AG04449 (cell line): ENCODE data around the gene NPAS3.
A peak's percentile ranks its signal among the peaks of the same experiment; 100 is the strongest.

Source experiments
- CTCF ChIA-PET: fragments of 350-600 bp; formaldehyde crosslinking; extraction: SDS; loops from one replicate; lab custom pipeline; 2021; ENCODE audit warnings: antibody characterized with exemption; lab: Yijun Ruan, JAX
- POLR2A ChIA-PET: fragments of 400-600, 350-600 bp; formaldehyde crosslinking; extraction: SDS; loops from one replicate; lab custom pipeline; 2020; ENCODE audit warnings: antibody characterized with exemption, inconsistent platforms; lab: Yijun Ruan, JAX
- DNase-seq: peaks from one replicate; pipeline ENCODE4 v3.0.0-alpha.2; 2010; ENCODE audit warnings: low read depth, low spot score
- H3K4me3 ChIP-seq: 2 replicates; pipeline ENCODE4 v1.5.1; 2011; ENCODE audit warnings: low read depth, mild to moderate bottlenecking, control low read depth, low read length
- CTCF ChIP-seq: IDR thresholded peaks from one replicate; pipeline ENCODE4 v1.5.1; 2011; ENCODE audit warnings: mild to moderate bottlenecking, moderate library complexity, low read length, control low read depth, inconsistent platforms; ENCODE audit not compliant: insufficient read depth; ENCODE audit errors: missing control alignments

Gene NPAS3

GRCh38 chr14:33390335-33390734, 451.7 kb downstream of the NPAS3 start:
- CTCF ChIA-PET: no interaction called here
- no peak overlapping the region for H3K4me3 ChIP-seq
- DNase-seq: no peak
- POLR2A ChIA-PET: no interaction called here
- no peak for TF ChIP-seq CTCF

- no peak for DNase-seq
- H3K4me3 ChIP-seq: no peak overlapping the region
- no peak for TF ChIP-seq CTCF
- CTCF ChIA-PET: no interaction called here
- POLR2A ChIA-PET: no interaction called here
These were observed 454.7 kb downstream of the NPAS3 start for GRCh38 chr14:33393231-33393894.

GRCh38 chr14:33393895-33394368, 455.3 kb downstream of the NPAS3 start:
- DNase-seq: no peak
- ChIA-PET POLR2A (no interaction called here), CTCF (no interaction called here)
- no peak for TF ChIP-seq CTCF
- H3K4me3 ChIP-seq: no peak overlapping the region

- no peak for TF ChIP-seq CTCF
- ChIA-PET POLR2A (no interaction called here), CTCF (no interaction called here)
These were observed 462.6 kb downstream of the NPAS3 start for GRCh38 chr14:33401311-33401710.

GRCh38 chr14:33402604-33403003, 463.9 kb downstream of the NPAS3 start:
- POLR2A ChIA-PET: no interaction called here
- CTCF ChIA-PET: no interaction called here
- no peak overlapping the region for H3K4me3 ChIP-seq
- DNase-seq: no peak
- no peak for TF ChIP-seq CTCF

More at GRCh38 chr14:33401311-33401710, 462.6 kb downstream of the NPAS3 start:
- no peak overlapping the region for H3K4me3 ChIP-seq
- no peak for DNase-seq

GRCh38 chr14:33404054-33404453, 465.4 kb downstream of the NPAS3 start:
- peak; percentile 19 for DNase-seq
- TF ChIP-seq CTCF: no peak
- H3K4me3 ChIP-seq: no peak overlapping the region
- POLR2A ChIA-PET: no interaction called here
- CTCF ChIA-PET: no interaction called here
